ENCODE data around the gene KRT83. TPM values are rescaled to one million over a fixed set of nuclear protein-coding genes. Genes with fewer than 3 reads are reported as not detected.

Gene KRT83
- total RNA-seq, 1 experiment from 2014 or later, result 0.05 TPM

GRCh38 chr12:52287816-52288805 is 33.1 kb downstream of the KRT83 start:
- DNase-seq (ENCODE audit: low read depth), result peak; percentile 91

DNA sequence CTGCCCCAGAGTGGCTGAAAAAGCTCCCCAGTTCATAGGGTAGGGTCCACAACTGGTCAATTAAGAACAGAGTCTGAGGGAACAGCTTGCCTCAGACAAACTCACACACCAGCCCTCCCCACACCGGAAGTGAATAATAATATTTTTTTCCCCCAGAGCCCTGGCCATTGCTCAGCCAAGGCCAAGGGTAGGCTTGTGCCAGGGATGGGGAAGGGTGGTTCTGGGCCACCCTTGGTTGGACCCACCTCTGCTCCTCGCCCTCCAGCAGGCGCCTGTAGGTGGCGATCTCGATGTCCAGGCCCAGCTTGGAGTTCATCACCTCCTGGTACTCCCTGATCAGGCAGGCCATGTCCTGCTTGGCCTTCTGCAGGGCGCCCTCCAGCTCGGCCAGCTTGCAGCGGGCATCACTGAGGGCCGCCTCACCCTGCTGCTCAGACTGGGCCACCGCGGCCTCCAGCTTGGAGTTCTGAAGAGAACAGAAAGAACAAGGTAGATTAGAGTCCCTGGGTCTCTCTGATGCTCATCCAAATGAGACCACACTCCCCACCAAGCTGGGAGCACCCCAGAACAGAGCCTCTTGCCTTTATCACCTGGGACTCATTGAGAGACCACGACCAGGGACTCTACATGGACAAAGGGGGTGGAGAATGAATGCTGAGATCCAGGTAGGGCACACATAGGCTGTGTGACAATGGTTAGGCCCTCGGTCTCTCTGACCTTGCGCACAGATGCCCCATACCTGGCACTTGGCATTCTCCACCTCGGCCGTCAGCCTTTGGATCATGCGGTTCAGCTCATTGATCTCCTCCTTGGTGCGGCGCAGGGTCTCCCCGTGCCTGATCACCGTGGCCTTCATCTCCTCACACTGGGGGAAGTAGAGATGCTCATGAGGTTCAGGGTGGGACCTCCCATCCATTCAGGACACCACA is 34.1 kb downstream of the KRT83 start:
- peak; percentile 72 for DNase-seq (ENCODE audit: low read depth)

- no peak for DNase-seq (ENCODE audit: low read depth)
These were observed 35.2 kb downstream of the KRT83 start for GRCh38 chr12:52285851-52286530.

GRCh38 chr12:52285172-52285745 is 35.9 kb downstream of the KRT83 start:
- DNase-seq (ENCODE audit: low read depth), result peak; percentile 92

- DNase-seq (ENCODE audit: low read depth), result no peak
These were observed 36.5 kb downstream of the KRT83 start for GRCh38 chr12:52284562-52285171.

DNA sequence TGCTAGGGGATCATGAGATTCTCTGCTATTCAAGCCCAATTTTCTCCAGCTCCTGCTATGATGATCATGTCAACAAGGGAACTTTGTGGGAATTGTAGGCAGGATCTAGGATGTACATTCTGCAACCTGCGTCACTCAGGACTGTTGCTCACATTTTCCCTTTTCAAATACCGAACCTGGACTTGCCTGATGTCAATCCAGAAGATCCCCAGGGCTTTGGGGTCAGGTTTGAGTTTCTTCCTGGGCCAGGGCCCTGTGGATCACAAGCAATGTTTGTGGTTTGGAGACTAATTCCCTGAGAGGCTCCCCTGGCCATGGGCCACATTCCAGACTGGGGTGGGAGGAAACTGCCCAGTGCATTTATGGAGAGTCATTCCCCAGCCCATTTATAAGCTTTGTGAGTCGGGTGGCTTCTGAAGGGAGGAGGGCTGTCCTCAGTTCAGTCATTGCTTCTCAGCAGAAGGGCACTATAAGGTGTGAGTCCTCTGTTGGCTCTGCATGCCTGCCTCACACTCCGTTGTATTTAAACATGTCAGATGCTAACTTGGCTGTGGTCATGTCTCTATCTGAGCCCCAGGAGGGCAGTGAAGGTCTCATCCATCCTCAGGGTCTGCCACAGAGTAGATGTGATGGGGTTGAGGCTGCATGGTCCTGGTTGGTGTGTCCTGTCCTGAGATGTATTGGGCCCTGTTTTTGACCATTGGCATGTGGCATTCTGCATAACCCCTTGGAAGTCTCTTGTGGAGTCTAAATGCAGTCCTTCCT is 40.2 kb downstream of the KRT83 start:
- DNase-seq (ENCODE audit: low read depth), result peak; percentile 97

DNA sequence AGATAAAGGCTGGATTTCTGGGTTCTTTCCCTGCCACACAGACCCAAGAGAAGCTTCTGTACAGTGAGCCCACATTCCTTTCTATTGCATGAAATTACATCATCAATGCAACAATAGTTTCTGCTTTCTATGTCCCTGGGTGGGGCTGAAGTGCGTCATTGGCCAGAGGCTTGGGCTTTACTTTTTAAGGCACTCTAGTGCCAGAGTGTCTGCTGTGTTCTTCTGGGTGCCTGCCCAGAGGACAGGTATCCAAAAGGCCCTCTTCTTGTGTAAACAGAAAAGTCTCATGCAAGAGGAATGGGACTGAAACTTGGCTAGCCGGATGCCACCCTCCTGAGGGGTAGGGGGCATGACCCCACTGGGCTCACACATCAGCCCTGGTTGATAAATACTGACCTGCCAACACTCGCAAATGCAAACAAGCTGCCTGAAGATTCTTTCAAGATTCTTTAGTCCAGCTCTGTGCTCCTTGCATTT is 40.8 kb downstream of the KRT83 start:
- DNase-seq (ENCODE audit: low read depth), result peak; percentile 93

DNA sequence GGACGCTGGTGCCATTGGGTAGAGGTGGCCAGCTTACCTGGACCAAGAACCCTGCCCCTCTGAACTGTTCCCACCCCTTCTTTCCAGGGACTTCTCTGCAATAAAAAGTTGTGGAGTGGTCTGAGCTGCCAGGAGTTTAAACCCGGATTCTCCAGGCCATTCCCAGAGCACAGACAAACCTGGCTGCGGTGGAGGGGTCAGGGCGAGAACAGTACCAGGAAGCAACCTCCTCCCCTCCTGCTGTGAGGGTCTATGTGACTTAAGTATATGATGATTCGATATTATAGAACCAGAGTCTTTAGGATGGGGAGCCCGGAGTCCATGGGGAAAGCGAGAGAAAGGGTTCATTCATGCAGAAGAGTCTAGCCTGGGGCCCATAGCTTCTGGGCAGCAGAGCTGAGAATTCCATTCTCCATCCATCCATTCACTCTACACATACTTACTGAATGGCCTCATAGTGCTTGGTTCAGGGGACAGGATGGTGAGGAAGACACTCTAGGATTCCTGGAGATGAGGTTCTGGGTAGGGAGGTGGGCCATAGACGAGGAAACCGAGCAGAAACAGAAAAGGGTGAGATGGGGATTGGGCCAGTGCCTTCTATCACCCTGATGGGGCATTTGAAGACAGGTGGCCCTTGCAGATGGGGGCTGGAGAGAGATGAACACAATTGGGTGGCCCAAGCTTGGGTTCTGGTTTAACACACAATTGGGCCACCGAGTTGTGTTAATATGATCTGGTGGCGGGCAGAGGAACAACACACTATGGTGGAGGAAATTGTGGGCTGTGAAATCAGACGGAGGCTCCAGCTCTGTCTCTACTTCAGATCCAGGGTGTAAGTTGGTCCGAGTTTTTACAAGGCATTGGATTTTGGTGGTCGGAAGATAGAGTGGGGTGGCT is 41.5 kb downstream of the KRT83 start:
- no peak for DNase-seq (ENCODE audit: low read depth)

DNA sequence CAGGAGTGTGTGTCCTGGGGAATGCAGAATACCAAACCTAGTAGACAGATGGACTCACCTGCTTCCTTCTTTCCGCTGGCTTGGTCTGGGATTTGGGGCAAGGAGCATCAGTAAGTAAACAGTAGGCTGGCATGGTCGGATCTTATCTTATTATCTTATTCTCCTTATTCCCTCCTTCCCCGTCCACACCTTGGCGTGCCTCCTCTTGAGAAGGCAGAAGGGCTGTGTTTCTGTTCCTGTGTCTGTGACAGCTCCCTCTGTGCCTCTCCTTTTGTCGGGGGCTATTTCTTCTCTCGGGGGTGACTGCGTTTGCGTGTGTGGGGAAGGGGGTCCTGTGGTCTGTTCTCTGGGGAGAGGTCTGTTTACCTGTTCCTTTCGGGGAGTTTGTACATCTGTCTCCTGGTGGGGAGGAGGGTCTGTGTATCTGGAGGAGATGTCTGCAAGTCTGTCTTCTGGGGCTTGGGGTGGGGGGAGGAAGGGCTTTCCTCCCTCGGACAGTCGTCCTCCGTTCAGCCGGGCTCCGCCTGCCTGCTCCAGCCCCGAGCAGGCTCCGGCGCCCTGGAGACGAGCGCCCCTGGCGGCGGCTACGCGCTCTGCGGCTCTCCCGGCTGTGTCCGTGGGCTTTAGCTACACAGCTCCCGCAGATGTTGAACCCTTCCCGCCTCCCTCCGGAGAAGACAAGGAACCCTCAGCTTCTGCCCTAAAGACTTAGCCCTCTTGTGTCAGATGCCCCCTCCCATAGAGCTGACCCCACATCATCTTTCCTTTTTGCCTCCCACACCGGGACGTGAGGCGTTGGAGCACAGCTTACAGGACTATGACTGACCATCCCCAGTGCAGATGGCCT is 42.4 kb downstream of the KRT83 start:
- no peak for DNase-seq (ENCODE audit: low read depth)

GRCh38 chr12:52277486-52278245 is 43.5 kb downstream of the KRT83 start:
- DNase-seq (ENCODE audit: low read depth), result no peak

- DNase-seq (ENCODE audit: low read depth), result no peak
These were observed 45.5 kb downstream of the KRT83 start for GRCh38 chr12:52275686-52276085.

GRCh38 chr12:52274521-52275120 is 46.6 kb downstream of the KRT83 start, which contains the start of gene KRT86:
TSS of gene KRT86 (plus strand) at chr12:52274645. CDS start at chr12:52301917, 27,272 bp downstream.
- no peak for DNase-seq (ENCODE audit: low read depth)

GRCh38 chr12:52271158-52271557 is 50.0 kb downstream of the KRT83 start:
- no peak for DNase-seq (ENCODE audit: low read depth)

DNA sequence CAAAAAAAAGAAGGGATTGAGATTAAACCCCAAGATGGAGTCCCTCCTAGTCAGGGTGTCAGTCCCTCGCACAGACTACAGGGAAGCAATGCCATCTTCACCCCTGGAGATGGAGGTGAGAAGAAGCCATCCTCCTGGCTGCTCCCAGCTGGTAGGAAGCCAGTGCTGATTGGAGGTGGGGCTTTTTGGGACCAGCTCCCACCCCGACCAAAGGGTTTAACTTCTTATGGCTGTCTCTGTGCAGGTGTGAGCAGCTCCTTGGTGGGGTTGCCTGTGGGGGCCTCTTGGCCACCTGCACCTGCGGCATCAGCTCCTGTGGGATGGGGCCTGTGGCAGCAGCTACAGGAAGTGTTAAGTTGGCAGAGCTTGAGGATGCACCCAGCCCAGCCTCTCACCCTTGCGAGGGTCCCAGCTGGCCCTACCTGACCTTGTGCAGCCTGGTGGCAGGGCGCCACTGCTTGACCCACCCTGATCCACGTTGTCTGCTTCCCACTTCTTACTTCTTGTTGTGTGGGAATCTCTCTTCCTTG is 50.6 kb downstream of the KRT83 start:
- DNase-seq (ENCODE audit: low read depth), result no peak

- DNase-seq (ENCODE audit: low read depth), result peak; percentile 51
These were observed 53.0 kb downstream of the KRT83 start for GRCh38 chr12:52268212-52268611.

- no peak for DNase-seq (ENCODE audit: low read depth)
These were observed 53.5 kb downstream of the KRT83 start for GRCh38 chr12:52267699-52268098.

All from HT1080 (cell line).